IPS-18c (cell line): ENCODE data around the gene RETSAT.

Experiments used
- H3K4me3 ChIP-seq: 2 replicates; pipeline ENCODE4 v1.7.0; 2013; ENCODE audit warnings: low read depth, mild to moderate bottlenecking, low read length, moderate library complexity; ENCODE audit not compliant: insufficient read depth
- H3K9me3 ChIP-seq: one replicate; pipeline ENCODE4 v1.6.1; 2013; ENCODE audit warnings: mild to moderate bottlenecking, low read length, moderate library complexity; ENCODE audit not compliant: control insufficient read depth, insufficient read depth

Gene RETSAT

DNA sequence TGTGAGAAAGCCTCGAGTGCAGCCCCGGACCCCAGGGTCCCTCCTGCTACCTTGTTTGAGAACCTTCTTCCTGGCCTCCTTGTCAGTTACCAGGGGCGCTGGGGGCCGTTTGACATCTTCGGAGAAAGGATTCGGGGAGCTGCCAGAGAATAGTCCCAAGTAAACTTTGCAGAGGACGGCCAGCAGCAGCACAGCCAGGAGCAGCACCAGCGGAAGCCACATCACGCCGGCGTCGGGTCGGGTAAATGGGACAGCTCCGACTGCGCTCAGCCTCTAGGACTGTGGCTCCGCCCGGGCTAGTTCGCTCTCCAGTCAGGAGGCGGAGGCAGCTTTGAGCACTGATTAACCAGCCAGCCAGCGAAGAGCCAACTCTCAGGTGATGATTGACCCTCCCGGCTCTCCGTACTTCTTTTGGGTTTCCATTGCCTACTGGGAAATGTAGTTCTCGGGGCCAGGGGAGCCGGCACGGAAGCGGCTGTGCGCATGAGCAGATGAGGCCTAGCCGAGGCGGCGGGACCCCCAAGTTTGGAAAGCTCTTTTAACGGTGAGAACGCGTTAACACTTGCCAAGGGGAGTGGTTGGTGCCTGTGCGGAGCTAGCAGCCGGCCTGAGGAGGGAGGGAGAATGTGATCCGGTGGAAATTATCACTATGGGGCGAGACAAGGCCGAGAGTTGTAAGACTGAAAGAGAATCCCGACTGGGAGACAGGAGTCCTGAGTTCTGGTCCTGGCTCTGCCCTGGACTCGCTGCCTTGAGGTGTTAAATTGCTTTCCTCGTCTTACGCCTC lies at the start of gene RETSAT, which contains the start of gene ELMOD3:
TSS of gene RETSAT (minus strand) at position 243 of the 787 bp plus-strand sequence. CDS start at position 222, 21 bp downstream.
TSS of gene ELMOD3 (plus strand) at position 484 of the 787 bp plus-strand sequence. CDS start 2,430 bp downstream, outside the sequence.
- peak within 1 kb of the TSS; percentile 87 for H3K4me3 ChIP-seq
- H3K9me3 ChIP-seq, result no peaks in the 10 kb centered on the region

DNA sequence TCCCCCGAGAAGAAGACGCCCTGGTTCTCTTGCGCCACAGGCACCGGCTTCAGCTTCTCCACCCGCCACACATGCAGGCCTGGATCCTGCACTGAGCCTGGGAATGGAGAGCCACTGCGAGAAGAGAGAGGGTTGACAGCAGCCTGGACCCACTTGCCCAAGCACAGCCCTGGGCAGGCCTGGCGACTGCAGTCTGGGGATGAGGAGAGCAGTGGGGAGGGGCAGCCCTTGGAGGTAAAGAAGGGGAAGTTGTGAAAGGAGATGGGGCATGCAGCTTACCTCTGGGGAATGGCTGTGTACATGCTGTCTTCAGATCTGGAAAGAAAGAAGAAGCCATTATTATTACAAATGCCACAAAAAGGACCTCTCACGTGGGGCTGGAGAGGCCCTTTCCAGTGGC lies 47.5 kb upstream of the RETSAT start:
- Histone ChIP-seq H3K4me3 (no peak overlapping the region), H3K9me3 (no peaks in the 10 kb centered on the region)

DNA sequence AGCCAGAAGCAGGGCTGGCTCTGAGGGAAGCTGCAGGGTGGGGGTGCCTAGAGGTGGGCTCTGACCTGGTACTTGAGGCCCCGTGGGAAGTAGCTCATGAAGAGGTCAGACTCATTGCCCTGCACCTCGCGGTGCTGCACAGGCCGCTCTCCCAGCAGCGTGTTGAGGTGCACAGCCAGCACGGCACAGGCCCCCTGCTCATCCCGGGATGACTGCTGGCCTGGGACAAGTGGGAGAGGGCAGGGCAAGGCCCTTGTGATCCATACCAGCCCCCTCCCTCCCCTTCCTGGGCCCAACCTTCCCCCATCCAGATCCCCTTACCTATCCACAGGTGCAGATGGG lies 47.1 kb upstream of the RETSAT start:
- H3K4me3 ChIP-seq, result no peak overlapping the region
- no peaks in the 10 kb centered on the region for H3K9me3 ChIP-seq

DNA sequence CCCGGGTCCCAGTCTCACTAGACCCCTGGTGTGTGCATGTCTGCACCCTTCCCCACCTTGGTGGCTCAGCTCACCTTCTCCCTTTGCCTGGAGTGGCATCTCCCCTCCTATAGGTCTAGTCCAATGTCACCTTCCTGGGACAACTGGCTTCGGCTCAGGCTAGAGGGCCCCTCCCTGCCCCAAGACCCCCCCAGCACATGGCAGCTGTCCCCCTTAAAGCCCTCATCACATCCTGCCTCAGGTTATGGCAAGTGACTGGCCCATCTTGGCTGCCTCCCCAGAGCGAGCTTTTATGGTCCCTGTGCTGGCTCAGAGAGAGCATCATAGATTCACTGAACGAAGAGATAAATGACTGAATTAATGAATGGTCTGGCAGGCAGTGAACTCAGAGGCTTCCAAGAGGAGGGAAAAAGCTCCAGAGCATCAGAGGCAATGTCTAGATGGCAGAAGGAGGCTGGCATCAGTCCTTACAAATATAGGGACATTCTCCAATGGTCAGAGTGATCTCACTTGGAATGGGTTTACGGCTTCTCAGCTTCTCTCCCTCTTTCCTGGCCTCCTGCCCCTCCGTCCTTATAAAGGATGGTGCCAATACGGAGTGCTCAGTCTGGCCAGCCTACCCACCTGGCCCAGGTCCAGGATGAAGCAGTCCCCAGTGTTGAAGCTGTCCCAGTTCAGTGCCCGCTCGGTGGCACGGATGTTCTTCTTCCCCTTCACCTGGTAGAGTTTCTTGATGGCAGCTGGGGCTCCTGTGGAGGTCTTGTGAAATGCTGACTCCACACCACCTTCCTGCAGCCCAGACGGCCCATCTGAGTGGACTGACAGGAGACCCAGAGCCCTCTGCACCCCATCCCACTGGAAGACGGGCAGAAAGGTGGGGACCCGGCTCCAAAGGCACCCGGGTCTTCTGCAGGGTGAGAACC lies 46.5 kb upstream of the RETSAT start:
- H3K4me3 ChIP-seq, result no peak overlapping the region
- H3K9me3 ChIP-seq, result no peaks in the 10 kb centered on the region

DNA sequence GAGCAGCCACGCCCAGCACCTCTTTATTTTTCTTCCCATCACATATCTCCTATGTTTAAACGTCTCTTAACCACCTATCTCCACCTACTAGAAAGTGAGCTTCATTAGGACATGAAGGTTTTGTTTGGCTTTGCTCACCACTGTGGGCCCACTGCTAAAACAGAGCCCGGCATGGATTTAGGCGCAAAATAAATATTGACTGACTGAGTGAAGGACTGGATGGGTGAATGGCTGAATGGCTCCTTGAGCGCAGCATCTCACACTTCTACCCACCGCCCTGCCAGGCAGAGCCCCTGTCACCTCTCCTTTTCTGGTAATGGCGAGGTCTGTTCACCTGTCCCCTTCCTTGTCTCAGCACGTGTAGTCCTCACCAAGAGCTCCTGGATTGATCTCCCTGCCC lies 45.7 kb upstream of the RETSAT start:
- H3K4me3 ChIP-seq, result no peak overlapping the region
- no peaks in the 10 kb centered on the region for H3K9me3 ChIP-seq

DNA sequence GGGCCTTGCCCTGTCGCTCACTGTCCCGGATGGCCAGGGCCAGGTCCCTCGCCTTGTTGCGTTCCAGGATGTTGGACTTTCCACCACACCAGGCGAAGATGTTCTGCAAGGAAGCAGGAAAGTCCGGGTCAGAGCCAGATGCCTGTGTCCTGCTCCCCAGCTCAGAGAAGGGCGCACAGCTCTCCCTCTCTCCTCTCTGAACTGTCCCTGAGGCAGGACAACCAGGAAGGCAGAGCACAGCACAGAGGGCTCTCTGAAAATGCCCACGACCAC lies 44.8 kb upstream of the RETSAT start:
- Histone ChIP-seq H3K4me3 (no peak overlapping the region), H3K9me3 (no peaks in the 10 kb centered on the region)

DNA sequence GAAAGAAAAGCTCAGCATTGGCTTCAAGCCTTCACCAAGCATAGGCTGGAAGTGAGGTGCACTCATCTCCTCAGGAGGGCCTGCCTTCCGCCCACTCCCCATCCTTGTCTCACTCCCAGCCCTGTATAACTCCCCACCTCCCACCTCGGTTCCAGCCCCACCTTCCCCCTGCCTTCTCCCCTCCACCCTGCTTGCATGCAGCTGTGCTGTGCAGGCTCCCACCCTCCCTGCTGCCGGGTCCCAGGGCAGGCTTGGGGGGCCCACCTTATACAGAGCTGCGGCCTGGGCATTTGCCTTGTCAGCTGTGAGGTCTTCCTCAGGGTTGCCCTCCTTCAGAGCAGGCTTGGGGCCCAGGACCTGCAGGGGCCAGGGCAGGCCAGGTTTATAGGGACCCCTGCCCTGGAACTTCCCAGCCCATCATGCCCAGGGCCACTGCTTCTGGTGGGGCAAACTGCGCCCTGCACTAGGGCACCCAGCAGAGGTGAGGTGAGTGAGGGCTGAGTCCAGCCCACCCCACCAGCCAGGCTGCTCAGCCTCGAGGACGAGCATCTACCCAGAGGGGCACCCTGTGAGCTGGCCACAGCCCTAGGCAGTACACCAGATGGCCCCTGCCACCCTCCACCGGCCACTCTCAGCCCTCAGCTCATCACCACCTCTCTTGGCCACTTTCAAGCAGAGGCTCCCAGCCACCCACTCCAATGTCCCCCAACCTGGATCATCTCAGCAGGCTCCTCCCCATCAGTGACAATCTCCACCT lies 44.3 kb upstream of the RETSAT start:
- Histone ChIP-seq H3K9me3 (no peaks in the 10 kb centered on the region), H3K4me3 (no peak overlapping the region)

DNA sequence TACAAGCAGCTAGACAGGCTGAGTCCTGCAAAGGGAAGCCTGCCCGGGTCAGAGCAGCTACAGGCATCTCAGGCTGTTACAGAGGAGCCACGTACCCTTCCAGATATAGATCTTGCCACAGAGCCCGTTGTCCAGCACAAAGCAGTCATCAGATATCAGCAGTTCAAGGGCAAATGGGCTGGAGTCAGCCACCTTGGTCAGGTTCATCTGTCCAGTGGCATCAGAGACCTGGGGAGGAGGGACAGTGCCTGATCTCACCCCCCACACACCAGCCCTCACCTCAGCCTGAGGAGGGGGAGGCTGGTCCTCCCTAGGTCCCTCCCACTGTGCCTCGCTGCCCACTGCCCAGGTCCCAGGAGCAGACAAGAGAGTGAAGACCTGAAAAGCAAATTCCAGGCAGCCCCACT lies 43.6 kb upstream of the RETSAT start:
- H3K4me3 ChIP-seq, result no peak overlapping the region

DNA sequence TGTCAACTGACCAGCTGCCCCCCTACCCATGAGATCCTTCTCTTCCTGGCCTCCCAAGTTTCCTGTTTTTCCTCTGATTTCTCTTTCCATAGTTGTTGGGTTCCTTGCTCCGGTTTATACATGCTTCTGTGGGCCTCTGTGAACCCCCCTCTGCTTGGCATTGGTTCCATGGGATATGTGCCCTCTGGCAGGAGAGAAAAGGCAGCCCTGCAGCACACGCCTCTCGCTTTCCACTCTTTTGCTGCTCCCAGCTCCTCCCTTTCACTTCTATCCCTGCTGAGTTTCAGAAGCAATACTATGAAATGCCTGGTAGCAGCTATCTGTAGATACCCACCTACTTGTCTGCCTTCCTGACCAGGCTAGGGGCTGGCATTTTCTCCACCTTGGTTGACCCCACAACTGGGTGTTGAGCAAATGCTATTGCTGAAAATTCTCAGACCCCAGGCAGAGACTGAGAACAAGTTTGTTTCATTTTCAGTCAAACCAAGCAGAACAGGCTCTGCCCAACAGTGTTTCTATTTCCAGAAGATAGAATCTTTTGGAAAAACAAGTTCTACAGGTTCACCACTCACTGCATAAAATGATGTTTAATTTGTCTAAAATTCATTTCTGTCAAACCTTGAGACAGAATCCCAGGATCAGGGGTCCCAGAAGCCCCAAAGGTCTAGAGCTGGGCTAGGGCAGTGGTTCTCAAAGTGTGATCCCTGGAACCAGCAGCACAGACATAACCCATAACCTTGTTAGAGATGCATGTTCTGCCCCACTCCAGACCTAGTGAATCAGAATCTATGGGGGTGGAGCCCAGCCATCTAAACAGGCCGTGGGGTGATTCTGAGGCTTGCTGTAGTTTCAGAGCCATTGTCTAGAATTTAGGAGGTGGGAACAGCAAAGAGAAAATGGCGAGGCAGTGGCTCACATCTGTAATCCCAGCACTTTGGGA lies 42.5 kb upstream of the RETSAT start:
- Histone ChIP-seq H3K4me3 (no peak overlapping the region), H3K9me3 (no peaks in the 10 kb centered on the region)

More for the DNA sequence above, 43.6 kb upstream of the RETSAT start:
- H3K9me3 ChIP-seq, result no peaks in the 10 kb centered on the region

DNA sequence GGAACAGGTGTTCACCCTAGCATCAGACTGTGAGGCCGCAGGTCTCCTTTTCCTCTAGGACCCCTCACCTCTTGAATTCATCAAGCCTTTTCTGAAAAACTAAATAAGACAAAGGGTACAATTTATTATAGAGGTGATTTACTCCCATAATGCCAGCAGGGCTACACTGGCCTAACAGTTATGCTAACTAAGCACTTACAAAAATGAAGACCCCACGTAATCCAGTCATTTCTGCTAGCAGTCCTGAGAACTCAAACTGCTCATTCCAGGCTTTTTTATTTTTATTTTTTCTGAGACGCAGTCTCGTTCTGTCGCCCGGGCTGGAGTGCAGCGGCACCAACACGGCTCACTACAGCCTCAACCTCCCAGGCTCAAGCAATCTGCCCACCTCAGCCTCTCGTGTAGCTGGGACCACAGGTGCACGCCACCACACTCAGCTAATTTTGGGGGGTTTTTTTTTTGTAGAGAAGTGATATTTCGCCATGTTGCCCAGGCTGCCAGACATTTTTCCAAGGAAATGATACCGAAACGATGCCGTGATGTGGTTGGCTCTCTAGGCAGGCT lies 41.7 kb upstream of the RETSAT start:
- Histone ChIP-seq H3K9me3 (no peaks in the 10 kb centered on the region), H3K4me3 (no peak overlapping the region)

DNA sequence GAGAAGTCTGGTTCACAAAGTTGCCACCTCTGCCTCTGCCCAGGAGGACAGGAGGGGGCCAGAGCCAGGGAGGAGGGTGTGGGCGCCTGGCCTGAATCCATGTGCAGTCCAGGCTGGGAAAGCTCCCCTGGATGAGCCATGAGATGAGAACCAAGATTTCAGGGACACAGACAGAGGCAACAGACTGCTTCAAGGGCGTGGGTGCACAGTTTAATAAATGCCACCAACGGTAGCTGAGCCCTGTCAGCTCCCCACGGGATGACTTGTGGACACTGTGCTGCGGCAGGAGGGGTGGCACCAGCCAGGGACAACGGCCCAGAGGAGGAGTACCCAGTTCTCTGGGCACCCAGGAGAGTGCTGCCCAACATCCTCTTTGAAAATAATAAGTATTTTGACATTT lies 40.6 kb upstream of the RETSAT start:
- no peaks in the 10 kb centered on the region for H3K9me3 ChIP-seq
- H3K4me3 ChIP-seq, result no peak overlapping the region

DNA sequence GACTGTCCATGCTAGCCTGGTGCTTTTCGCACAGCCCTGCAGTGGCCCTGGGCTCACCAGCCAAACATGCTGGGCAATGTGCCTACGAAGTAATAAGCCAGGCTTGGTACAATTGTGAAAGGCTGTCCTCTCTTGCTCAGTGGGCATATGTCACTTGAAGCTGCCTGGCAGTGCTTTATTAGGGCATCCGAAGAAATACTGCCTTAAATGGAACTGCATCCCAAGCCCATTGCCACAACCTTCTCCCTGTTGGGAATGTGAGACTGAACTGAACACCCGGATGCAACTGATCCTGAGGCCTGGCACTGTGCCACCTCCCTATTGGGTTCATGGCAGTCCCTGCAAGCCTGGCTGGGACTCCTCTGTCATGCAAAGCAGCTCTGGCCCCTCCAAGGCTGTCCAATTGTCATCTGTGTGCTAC lies 39.9 kb upstream of the RETSAT start:
- H3K9me3 ChIP-seq, result no peaks in the 10 kb centered on the region
- no peak overlapping the region for H3K4me3 ChIP-seq

DNA sequence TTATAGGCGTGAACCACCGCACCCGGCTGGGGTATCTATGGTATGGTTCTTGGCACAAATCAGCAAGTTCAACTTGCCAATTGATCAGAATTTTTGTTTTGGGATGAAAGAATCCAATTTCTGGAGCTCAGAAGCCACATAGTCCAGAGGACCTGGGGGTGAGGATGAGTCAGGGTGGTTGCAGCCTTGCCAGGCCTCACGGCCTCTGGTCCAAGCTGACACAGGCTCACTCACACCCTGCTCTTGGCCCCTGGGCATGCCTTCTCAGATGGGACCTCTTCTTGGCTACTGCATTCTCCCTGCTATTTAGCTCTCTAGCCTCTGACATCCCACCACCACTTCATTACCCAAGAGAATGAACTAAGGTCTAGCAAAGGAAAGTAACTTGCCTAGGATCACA lies 39.5 kb upstream of the RETSAT start:
- Histone ChIP-seq H3K9me3 (no peaks in the 10 kb centered on the region), H3K4me3 (no peak overlapping the region)

DNA sequence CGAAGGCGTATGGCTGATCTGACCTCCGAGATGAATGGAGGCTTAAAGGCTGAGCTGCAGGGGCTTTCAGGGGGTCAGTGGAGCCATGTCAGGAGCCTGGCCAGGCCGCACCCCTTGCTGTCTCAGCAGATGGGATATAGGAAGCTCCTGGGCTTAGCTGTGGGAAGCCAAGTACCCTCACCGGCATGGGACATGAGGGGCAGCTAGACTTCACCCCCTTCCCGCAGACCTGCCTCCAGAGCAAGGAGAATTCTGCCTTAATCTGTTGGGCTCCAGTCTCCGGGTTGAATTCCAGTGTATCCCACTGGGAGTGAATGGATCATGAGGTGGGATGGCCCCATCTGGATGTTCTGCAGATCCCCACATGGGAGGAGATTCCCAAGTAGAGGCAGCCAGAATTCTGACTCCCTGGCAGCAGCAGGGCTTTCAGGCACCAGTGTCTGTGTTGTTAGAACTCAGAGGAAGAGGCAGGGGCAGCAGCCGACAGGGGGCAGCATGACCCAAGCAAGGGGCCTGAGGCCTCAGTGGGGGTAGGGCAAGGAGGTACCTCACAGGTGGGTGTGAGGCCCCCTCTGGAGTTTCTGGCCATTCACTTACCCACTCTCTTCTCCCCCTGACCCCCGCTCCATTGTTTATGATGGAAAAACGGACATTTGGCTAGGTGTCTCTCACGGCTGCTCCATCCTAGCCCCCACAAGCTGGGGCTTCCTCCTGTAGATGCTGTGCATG lies 36.8 kb upstream of the RETSAT start:
- Histone ChIP-seq H3K9me3 (no peaks in the 10 kb centered on the region), H3K4me3 (no peak overlapping the region)

DNA sequence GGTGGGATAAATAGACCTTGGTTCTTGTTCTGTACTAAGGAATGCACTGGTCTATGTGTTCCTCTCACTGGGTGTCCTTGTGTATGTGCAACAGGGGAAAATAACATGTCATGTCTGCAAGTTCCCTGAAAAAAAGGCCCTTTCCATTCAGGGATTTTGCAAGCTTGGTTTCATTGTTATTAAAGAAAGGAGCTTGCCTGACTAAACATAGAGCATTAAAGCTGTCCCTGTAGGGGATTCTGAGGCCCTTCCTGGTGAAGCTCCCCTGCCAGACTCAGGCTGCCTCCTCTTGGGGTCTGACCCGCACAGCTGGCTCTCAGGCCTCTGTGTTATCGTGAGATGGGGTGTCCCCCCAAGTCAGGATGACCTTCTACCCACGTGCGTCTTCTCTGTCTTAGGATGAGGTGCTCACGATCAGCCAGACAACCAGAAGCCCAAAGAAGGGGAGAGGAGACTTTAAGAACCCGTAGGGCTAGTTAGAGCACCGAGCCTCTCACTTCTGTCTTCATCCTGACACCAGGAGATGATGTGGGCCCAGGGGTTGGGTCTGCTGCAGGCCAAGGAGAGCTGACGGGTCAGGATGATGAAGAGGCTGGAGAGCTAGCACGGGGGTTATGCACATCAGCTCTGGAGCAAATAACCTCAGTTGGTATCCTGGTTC lies 34.7 kb upstream of the RETSAT start:
- no peak overlapping the region for H3K4me3 ChIP-seq
- no peaks in the 10 kb centered on the region for H3K9me3 ChIP-seq
